ENCODE data around the gene TMEM269. TPM values are rescaled to one million over a fixed set of nuclear protein-coding genes. Genes with fewer than 3 reads are reported as not detected.
A peak's percentile ranks its signal among the peaks of the same experiment; 100 is the strongest.

The TMEM269 gene
- total and polyA plus RNA-seq, 2 donors (not counting 1 experiment from before 2014, with no cell fraction given) = 0.21 to 0.47 TPM

- H3K4me3 ChIP-seq (ENCODE audit: control extremely low read depth in 1 of 5, extremely low read depth in 1 of 5, insufficient read depth in 1 of 5, low read depth in 2 of 5, low read length in 4 of 5) = no peak overlapping the region
- no peaks in the 10 kb centered on the region for H3K9me3 ChIP-seq (ENCODE audit: control extremely low read depth in 1 of 3, control insufficient read depth in 2 of 3, insufficient read depth in 1 of 3, low read length in 2 of 3)
- 100% methylated on average over 1 of the region's 2 CpGs for WGBS (ENCODE audit: insufficient coverage)
- peaks cover 6 to 24% of the 10 kb centered on the region in 2 donors for H3K4me1 ChIP-seq (ENCODE audit: control insufficient read depth in 2 of 2, insufficient read depth in 2 of 2, low read length in 2 of 2)
- H4K20me1 ChIP-seq (ENCODE audit: control insufficient read depth, insufficient read depth, low read length, poor library complexity, severe bottlenecking) = no peaks in the 10 kb centered on the region
- H2AFZ ChIP-seq (ENCODE audit: insufficient read depth, low read depth, low read length, poor library complexity, severe bottlenecking) = no peak overlapping the region
- Mint-ChIP-seq H3K27ac (no peak overlapping the region), H3K4me1 (peaks cover 22% of the 10 kb centered on the region), H3K9me3 (ENCODE audit: insufficient read depth) (no peaks in the 10 kb centered on the region), H3K27me3 (no peaks in the 10 kb centered on the region), H3K4me3 (no peak overlapping the region)
- no peak overlapping the region for H3K9ac ChIP-seq (ENCODE audit: low read length)
- CTCF ChIA-PET = interaction anchor here (0.6 kb wide), 1 partner anchor 238 kb away, joined by 3 read pairs; no protein-coding TSS in a partner anchor
- H3K27me3 ChIP-seq (replicated peaks in 1 of 4; ENCODE audit: control extremely low read depth in 1 of 4, control insufficient read depth in 3 of 4, insufficient read depth in 4 of 4, low read length in 3 of 4) = no peaks in the 10 kb centered on the region
- POLR2A ChIA-PET = interaction anchor here (0.5 kb wide), 1 partner anchor 56 kb away, joined by 3 read pairs; no protein-coding TSS in a partner anchor
- no peak for ATAC-seq (ENCODE audit: low read depth)
- no peak overlapping the region for H3K27ac ChIP-seq (ENCODE audit: low read length in 2 of 2)
- H3K79me2 ChIP-seq (ENCODE audit: control insufficient read depth, insufficient read depth, low read length) = no peaks in the 10 kb centered on the region
- intact Hi-C loops (cut with micrococcal nuclease) = no loop called here
- H3K4me2 ChIP-seq (replicated peaks; ENCODE audit: low read depth, low read length, poor library complexity, severe bottlenecking) = no peak overlapping the region
- H3K36me3 ChIP-seq (replicated peaks in 1 of 2; ENCODE audit: control extremely low read depth in 1 of 2, control insufficient read depth in 1 of 2, extremely low read depth in 1 of 2, insufficient read depth in 2 of 2, low read length in 1 of 2) = no peaks in the 10 kb centered on the region
- TF ChIP-seq EZH2 (IDR thresholded peaks at IDR 0.05; ENCODE audit: borderline replicate concordance, insufficient read depth, low read depth, low read length, poor library complexity, severe bottlenecking) = no peak
- TF ChIP-seq, protein P1, sequence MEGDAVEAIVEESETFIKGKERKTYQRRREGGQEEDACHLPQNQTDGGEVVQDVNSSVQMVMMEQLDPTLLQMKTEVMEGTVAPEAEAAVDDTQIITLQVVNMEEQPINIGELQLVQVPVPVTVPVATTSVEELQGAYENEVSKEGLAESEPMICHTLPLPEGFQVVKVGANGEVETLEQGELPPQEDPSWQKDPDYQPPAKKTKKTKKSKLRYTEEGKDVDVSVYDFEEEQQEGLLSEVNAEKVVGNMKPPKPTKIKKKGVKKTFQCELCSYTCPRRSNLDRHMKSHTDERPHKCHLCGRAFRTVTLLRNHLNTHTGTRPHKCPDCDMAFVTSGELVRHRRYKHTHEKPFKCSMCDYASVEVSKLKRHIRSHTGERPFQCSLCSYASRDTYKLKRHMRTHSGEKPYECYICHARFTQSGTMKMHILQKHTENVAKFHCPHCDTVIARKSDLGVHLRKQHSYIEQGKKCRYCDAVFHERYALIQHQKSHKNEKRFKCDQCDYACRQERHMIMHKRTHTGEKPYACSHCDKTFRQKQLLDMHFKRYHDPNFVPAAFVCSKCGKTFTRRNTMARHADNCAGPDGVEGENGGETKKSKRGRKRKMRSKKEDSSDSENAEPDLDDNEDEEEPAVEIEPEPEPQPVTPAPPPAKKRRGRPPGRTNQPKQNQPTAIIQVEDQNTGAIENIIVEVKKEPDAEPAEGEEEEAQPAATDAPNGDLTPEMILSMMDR (IDR thresholded peaks at IDR 0.05) = no peak
- no peak for DNase-seq
Observed at GRCh38 chr1:42835422-42835821, 50.6 kb downstream of the TMEM269 start.

GRCh38 chr1:42837709-42838108 is 52.9 kb downstream of the TMEM269 start:
- no peak for DNase-seq
- intact Hi-C loops (cut with micrococcal nuclease) = no loop called here
- Mint-ChIP-seq H3K9me3 (ENCODE audit: insufficient read depth) (no peaks in the 10 kb centered on the region), H3K27ac (peak overlapping the region; percentile 41), H3K4me1 (peaks cover 22% of the 10 kb centered on the region), H3K4me3 (no peak overlapping the region), H3K27me3 (no peaks in the 10 kb centered on the region)
- H3K27ac ChIP-seq (ENCODE audit: low read length in 2 of 2) = no peak overlapping the region
- TF ChIP-seq EZH2 (IDR thresholded peaks at IDR 0.05; ENCODE audit: borderline replicate concordance, insufficient read depth, low read depth, low read length, poor library complexity, severe bottlenecking) = no peak
- TF ChIP-seq, protein P1 (IDR thresholded peaks at IDR 0.05) = no peak
- ChIA-PET CTCF (interaction anchor here (0.9 to 1.6 kb wide), 2 partner anchors 10 to 18 kb away, joined by 4 to 7 read pairs; no protein-coding TSS in a partner anchor), POLR2A (interaction anchor here (0.6 kb wide), 1 partner anchor 8 kb away, joined by 3 read pairs; the partner anchor contains the start of gene ZNF691)
- no peaks in the 10 kb centered on the region for H3K36me3 ChIP-seq (replicated peaks in 1 of 2; ENCODE audit: control extremely low read depth in 1 of 2, control insufficient read depth in 1 of 2, extremely low read depth in 1 of 2, insufficient read depth in 2 of 2, low read length in 1 of 2)
- no peak for ATAC-seq (ENCODE audit: low read depth)
- H3K27me3 ChIP-seq (replicated peaks in 1 of 4; ENCODE audit: control extremely low read depth in 1 of 4, control insufficient read depth in 3 of 4, insufficient read depth in 4 of 4, low read length in 3 of 4) = no peaks in the 10 kb centered on the region
- WGBS (ENCODE audit: insufficient coverage) = no CpG with 5 or more reads among the region's 3 CpGs
- H4K20me1 ChIP-seq (ENCODE audit: control insufficient read depth, insufficient read depth, low read length, poor library complexity, severe bottlenecking) = no peaks in the 10 kb centered on the region
- no peak overlapping the region for H3K9ac ChIP-seq (ENCODE audit: low read length)
- H2AFZ ChIP-seq (ENCODE audit: insufficient read depth, low read depth, low read length, poor library complexity, severe bottlenecking) = no peak overlapping the region
- no peaks in the 10 kb centered on the region for H3K79me2 ChIP-seq (ENCODE audit: control insufficient read depth, insufficient read depth, low read length)
- peaks cover 6 to 24% of the 10 kb centered on the region in 2 donors for H3K4me1 ChIP-seq (ENCODE audit: control insufficient read depth in 2 of 2, insufficient read depth in 2 of 2, low read length in 2 of 2)
- no peak overlapping the region for H3K4me3 ChIP-seq (ENCODE audit: control extremely low read depth in 1 of 5, extremely low read depth in 1 of 5, insufficient read depth in 1 of 5, low read depth in 2 of 5, low read length in 4 of 5)
- H3K9me3 ChIP-seq (ENCODE audit: control extremely low read depth in 1 of 3, control insufficient read depth in 2 of 3, insufficient read depth in 1 of 3, low read length in 2 of 3) = no peaks in the 10 kb centered on the region
- H3K4me2 ChIP-seq (replicated peaks; ENCODE audit: low read depth, low read length, poor library complexity, severe bottlenecking) = no peak overlapping the region

All from B cell (primary cell).